Hepatocyte (in vitro differentiated cells): Measurements from ENCODE around the gene XG. TPM values are rescaled to one million over a fixed set of nuclear protein-coding genes. Genes with fewer than 3 reads are reported as not detected.
"Not testable (repeated sequence)": the region's sequence is repeated elsewhere in the genome, so short reads cannot be mapped to it uniquely, and the experiment has no call there.

Source experiments
- DNase-seq: peaks from one replicate; pipeline ENCODE4 v3.0.0-alpha.2; 2016; ENCODE audit warnings: low spot score
- H2AFZ ChIP-seq: fragments of 200-600 bp; sonication (generic); 2 replicates; pipeline ENCODE4 v1.6.0; 2016; ENCODE audit warnings: antibody characterized with exemption, mild to moderate bottlenecking
- H3K27ac ChIP-seq: fragments of 200-600 bp; sonication (generic); 2 replicates; pipeline ENCODE4 v1.5.1; 2016; ENCODE audit warnings: mild to moderate bottlenecking
- H3K27me3 ChIP-seq: fragments of 200-600 bp; sonication (generic); 2 replicates; pipeline ENCODE4 v1.6.1; 2016
- H3K36me3 ChIP-seq: fragments of 200-600 bp; sonication (generic); replicated peaks from 2 replicates; pipeline ENCODE4 v1.5.1; 2016; ENCODE audit warnings: low read depth; ENCODE audit not compliant: insufficient read depth
- H3K4me1 ChIP-seq: fragments of 200-600 bp; sonication (generic); 2 replicates; pipeline ENCODE4 v1.5.1; 2016; ENCODE audit warnings: mild to moderate bottlenecking, moderate library complexity; ENCODE audit not compliant: insufficient read depth
- H3K4me2 ChIP-seq: fragments of 200-600 bp; sonication (generic); 2 replicates; pipeline ENCODE4 v1.6.0; 2016
- H3K4me3 ChIP-seq: fragments of 200-600 bp; sonication (generic); 2 replicates; pipeline ENCODE4 v1.5.1; 2016; ENCODE audit warnings: mild to moderate bottlenecking
- H3K79me2 ChIP-seq: fragments of 200-600 bp; sonication (generic); 2 replicates; pipeline ENCODE4 v1.6.0; 2017; ENCODE audit warnings: mild to moderate bottlenecking
- H3K9me2 ChIP-seq: fragments of 200-600 bp; sonication (generic); replicated peaks from 2 replicates; pipeline ENCODE4 v1.6.0; 2017; ENCODE audit warnings: mild to moderate bottlenecking; ENCODE audit not compliant: insufficient read depth
- H3K9me3 ChIP-seq: fragments of 200-600 bp; sonication (generic); 2 replicates; pipeline ENCODE4 v1.5.1; 2016; ENCODE audit warnings: low read depth, mild to moderate bottlenecking
- H4K20me1 ChIP-seq: fragments of 200-600 bp; sonication (generic); 2 replicates; pipeline ENCODE4 v1.6.0; 2016; ENCODE audit warnings: mild to moderate bottlenecking; ENCODE audit not compliant: insufficient read depth, poor library complexity, severe bottlenecking
- CTCF ChIP-seq: fragments of 200-600 bp; sonication (generic); IDR thresholded peaks from 2 replicates; pipeline ENCODE4 v1.5.1; 2016; ENCODE audit warnings: antibody characterized with exemption, mild to moderate bottlenecking; ENCODE audit not compliant: poor library complexity
- EZH2 ChIP-seq: fragments of 200-600 bp; sonication (generic); IDR thresholded peaks from 2 replicates; pipeline ENCODE4 v1.6.1; 2016; ENCODE audit warnings: antibody characterized with exemption, mild to moderate bottlenecking, borderline replicate concordance
- EZH2phosphoT487 ChIP-seq: fragments of 200-600 bp; sonication (generic); IDR thresholded peaks from one replicate; pipeline ENCODE4 v1.6.1; 2018; ENCODE audit warnings: antibody characterized with exemption, mild to moderate bottlenecking, low read depth, moderate library complexity; ENCODE audit not compliant: unreplicated experiment, severe bottlenecking
- WGBS: methylation state at CpG from one replicate; pipeline ENCODE4 v1.1.6; 2016; ENCODE audit warnings: low lambda C conversion rate; ENCODE audit errors: missing lambda C conversion rate; 5-methylcytosine and 5-hydroxymethylcytosine counted together
- polyA plus RNA-seq: library from polyadenylated mRNA; unstranded; fragments of >200 nt; fragmentation: Nextera tagmentation; extraction: Ambion mirVana; gene quantifications from 2 replicates; pipeline ENCODE4 v1.2.1, GENCODE V29; 2016
- total RNA-seq: library from RNA; depleted of rRNA; stranded (reverse); fragments of >200 nt; gene quantifications from 2 replicates; pipeline ENCODE4 v1.2.3, GENCODE V29; 2014

Gene XG
- total and polyA plus RNA-seq, 2 experiments from 2014 or later: 0.53 to 0.64 TPM

GRCh38 chrX:2740672-2741071, 11.2 kb upstream of the XG start:
- DNase-seq: no peak
- no peaks in the 10 kb centered on the region for H4K20me1 ChIP-seq
- no peaks in the 10 kb centered on the region for H3K27me3 ChIP-seq
- H3K4me3 ChIP-seq: no peak overlapping the region
- H3K27ac ChIP-seq: no peak overlapping the region
- H3K36me3 ChIP-seq: no peaks in the 10 kb centered on the region
- H3K9me3 ChIP-seq: no peaks in the 10 kb centered on the region
- H3K79me2 ChIP-seq: no peaks in the 10 kb centered on the region
- no peaks in the 10 kb centered on the region for H3K9me2 ChIP-seq
- H2AFZ ChIP-seq: no peak overlapping the region
- H3K4me2 ChIP-seq: no peak overlapping the region
- WGBS: 96% methylated on average over 11 of the region's 11 CpGs
- TF ChIP-seq EZH2phosphoT487 (no peak), EZH2 (no peak), CTCF (no peak)
- H3K4me1 ChIP-seq: no peaks in the 10 kb centered on the region

- no peaks in the 10 kb centered on the region for H3K36me3 ChIP-seq
- no peak overlapping the region for H3K27ac ChIP-seq
- H3K79me2 ChIP-seq: no peaks in the 10 kb centered on the region
- no peak overlapping the region for H3K4me2 ChIP-seq
- WGBS: 97% methylated on average over 3 of the region's 3 CpGs
- no peaks in the 10 kb centered on the region for H3K9me2 ChIP-seq
- TF ChIP-seq EZH2phosphoT487 (no peak), EZH2 (no peak), CTCF (no peak)
- no peak for DNase-seq
- no peaks in the 10 kb centered on the region for H4K20me1 ChIP-seq
- H3K4me1 ChIP-seq: no peaks in the 10 kb centered on the region
- H2AFZ ChIP-seq: no peak overlapping the region
- H3K27me3 ChIP-seq: no peaks in the 10 kb centered on the region
- H3K9me3 ChIP-seq: no peaks in the 10 kb centered on the region
- no peak overlapping the region for H3K4me3 ChIP-seq
Observed at GRCh38 chrX:2741386-2741785, 10.5 kb upstream of the XG start.

GRCh38 chrX:2746250-2746649, 5.6 kb upstream of the XG start:
- not testable (repeated sequence) for H3K9me3 ChIP-seq

GRCh38 chrX:2748171-2748814, 3.5 kb upstream of the XG start:
- H3K79me2 ChIP-seq: no peaks in the 10 kb centered on the region
- no peak for TF ChIP-seq EZH2phosphoT487
- TF ChIP-seq EZH2: no peak
- TF ChIP-seq CTCF: no peak
- no peaks in the 10 kb centered on the region for H3K9me3 ChIP-seq
- H3K4me2 ChIP-seq: no peak overlapping the region
- no peaks in the 10 kb centered on the region for H3K9me2 ChIP-seq
- no peaks in the 10 kb centered on the region for H3K27me3 ChIP-seq
- H3K36me3 ChIP-seq: no peaks in the 10 kb centered on the region
- no peaks in the 10 kb centered on the region for H4K20me1 ChIP-seq
- DNase-seq: no peak
- no peak overlapping the region for H3K4me3 ChIP-seq
- H2AFZ ChIP-seq: no peak overlapping the region
- no peak overlapping the region for H3K27ac ChIP-seq
- H3K4me1 ChIP-seq: no peaks in the 10 kb centered on the region
- 78% methylated on average over 8 of the region's 8 CpGs for WGBS

More at GRCh38 chrX:2746250-2746649, 5.6 kb upstream of the XG start:
- H4K20me1 ChIP-seq, H3K36me3 ChIP-seq, H3K79me2 ChIP-seq, H2AFZ ChIP-seq, DNase-seq, H3K9me2 ChIP-seq, H3K27ac ChIP-seq, H3K4me2 ChIP-seq, H3K27me3 ChIP-seq, H3K4me1 ChIP-seq, H3K4me3 ChIP-seq: not testable (repeated sequence)
- WGBS: 69% methylated on average over 6 of the region's 6 CpGs
